HS-5 (cell line): ENCODE results near the gene CALHM5.

Source experiments
- DNase-seq: peaks from one replicate; pipeline ENCODE4 v3.0.0-alpha.2; 2012; ENCODE audit warnings: low read depth

The CALHM5 gene

DNA sequence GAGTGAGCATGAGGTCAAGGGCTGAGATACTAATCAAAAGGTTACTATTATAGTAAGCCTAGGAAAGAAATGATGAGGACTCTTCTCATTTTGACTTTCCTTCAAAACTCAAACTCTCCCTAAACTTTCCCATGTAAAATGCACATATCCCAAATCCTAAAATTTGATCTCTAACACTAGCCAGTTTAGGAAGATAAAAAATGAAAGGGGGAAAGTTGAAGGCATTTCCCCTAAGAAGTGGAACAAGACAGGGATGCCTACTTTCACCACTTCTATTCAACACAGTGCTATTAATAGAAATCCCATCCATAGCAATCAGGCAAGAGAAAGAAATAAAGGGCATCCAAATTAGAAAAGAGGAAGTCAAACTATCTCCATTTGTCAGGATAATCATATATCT lies 2.9 kb upstream of the CALHM5 start:
- DNase-seq: no peak

DNA sequence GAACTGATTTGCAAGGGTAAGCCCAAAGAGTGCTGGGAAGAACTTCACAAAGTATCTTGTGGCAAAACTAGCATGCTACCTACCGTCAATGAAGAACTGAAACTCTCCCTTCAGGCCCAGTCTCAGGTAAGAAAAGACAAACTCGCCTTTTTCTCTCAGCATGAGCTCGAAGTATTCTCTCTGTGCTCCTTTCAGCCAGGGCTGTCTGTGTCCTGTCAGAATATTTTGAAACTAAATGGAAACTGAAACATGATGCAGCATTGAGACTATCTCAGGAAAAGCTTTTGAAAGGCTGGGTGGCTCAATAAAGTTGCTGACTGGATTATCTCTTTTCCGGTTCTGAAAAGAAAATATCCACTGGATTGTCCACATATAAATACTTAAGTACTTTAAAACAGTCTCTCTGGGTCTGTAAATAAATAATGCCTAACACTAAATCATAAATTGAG lies 696 bp downstream of the CALHM5 start:
- DNase-seq: no peak

DNA sequence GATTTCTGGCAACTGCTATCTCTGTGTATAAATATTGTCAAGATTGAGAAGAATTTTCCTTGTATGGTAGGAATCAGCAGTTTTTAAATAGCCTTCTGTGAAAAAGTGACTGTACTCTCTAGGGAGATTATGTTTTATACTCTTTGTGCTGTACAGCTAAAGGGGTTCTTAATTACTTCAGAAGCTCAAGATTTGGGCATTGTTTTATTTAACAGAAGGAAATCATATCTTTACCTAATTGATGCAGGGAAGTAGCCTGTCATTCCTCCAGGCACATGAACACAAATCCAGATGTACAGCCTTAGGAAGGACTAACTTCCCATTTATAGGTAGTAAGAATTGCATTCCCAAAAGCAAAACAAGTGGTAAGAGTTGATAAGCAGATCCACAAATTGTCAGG lies 1.3 kb downstream of the CALHM5 start:
- no peak for DNase-seq

DNA sequence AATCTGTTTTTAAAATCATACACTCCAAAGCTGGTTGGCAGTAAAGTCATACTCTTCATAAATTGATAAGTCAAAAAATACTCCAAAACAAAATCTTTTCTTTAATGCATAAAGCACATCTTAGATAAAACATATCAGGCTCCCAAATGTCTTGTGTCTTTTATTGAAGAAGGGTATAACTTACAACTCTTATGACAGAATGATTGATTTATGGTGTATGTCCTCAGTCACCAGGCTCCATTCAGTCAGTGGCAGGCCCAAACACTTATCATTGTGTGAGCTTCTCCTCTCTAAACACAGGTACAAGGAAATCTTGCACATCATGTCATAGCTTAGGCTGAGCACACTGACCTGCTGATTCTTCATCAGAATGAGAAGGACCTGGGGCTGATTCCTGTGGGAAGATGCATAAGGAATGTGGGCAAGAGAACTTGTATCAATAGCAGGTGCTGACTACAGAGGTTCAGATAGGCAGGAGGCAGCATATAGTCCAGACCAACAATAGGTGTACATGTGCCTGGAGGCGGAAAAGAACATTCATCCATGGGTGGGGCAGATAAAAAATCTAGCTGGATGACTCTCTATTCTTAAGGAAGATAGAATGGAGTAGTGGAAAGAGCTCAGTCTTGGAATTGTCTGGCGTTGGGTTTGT lies 1.9 kb downstream of the CALHM5 start:
- DNase-seq: no peak

DNA sequence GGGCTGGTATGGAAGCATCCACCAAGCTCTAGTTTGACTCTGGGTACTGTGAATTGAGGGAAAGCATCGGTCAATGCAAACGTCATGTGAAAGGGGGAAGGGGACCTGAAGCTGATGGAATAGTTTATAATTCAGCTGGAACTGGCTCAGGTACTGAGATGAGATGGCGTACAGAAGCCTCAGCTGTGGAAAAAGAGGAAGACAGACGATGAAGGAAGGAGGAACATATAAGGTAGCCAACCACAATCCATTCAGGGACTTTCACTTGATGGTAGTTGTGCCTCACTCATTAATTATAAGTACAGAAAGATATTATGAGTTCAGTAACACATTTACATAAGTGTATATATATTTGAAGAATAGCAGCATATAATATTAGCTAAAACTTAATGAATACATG lies 2.7 kb downstream of the CALHM5 start:
- DNase-seq: no peak

DNA sequence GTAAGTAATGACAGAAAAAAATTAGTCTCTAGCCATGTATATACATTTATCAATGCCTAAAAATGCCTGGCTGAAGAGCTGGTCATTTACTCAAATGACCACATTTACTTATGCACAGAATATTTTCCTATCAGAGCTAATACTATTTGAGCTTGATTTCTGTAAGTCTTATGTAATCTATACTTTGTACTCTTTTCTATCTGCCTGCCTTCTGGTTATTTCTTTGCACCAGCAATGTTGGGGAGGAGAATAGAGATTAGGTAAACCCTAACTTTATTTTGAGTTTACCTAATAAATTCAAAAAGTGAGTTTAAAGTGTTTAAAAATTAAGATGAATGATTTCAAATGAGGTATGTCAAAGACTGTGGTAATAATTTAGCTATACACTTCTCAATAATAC lies 3.7 kb downstream of the CALHM5 start:
- DNase-seq: no peak

DNA sequence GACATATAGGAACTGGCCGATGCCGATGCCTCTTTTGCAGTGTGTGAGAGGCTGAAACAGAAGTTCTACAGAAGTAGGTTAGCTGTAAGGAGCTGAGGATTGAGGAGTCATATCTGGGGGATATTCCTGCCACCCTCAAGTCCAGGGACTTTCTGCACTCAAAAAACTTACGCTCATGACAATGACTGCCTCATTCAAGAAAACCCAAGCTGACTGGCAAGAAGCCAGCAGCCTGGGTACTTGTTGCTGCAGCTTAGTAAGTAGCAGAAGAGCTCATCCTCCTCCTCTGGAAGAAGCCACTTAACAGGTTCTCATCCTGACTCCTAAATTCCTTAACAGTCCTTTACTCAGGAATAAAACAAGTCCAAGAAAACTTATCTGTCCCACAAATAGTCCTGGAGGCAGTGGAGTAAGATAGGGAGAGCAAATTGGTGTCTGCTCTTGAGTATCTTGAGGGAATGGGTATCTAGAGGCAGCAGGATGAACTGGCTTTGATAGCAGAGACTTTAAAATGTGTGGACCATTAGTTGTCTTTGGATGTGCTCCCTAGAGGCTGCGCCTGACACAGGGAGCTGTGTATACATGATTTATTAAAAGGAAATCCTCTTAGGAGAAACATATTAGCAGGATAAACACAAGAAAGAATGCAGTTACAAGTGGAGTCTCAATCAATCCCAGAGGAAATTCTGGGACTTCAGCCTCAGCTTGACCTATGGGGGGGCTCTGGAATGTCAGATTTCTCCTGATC lies 7.4 kb downstream of the CALHM5 start:
- no peak for DNase-seq

DNA sequence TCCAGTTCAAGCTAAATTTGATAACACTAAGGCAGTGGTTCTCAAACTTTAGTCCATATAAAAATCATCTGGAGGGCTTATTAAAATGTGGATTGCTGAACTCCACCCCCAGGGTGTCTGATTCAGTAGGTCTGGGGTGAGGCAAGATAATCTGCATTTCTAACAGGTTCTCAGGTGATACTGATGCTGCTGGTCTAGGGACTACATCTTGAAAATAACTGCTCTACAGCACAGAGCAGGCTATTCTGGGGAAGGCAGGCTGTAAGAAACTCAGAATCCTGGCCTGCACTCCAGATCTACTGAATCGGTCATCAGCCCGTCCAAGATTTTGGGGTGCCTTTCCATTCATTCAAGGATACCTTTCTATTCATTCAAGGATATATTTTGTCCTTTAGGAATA lies 11.5 kb downstream of the CALHM5 start:
- no peak for DNase-seq

DNA sequence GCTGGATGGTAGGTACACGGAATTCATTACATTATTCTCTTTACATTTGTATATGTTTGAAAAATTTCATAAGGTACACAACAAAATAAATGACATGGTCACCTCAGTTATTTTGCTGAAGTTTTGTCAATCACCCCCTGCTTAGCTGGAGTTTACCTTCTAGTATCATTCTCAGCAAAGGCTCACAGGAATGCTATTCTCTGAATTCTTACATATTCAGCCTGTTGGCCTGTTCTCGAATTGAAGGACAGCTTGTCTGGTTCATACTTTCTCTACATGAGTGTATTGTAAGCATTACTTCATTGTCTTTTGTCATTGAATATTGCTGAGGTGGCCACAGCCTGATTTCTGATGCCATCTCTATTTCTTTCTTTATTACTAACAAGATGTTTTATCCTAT lies 12.8 kb downstream of the CALHM5 start:
- no peak for DNase-seq

DNA sequence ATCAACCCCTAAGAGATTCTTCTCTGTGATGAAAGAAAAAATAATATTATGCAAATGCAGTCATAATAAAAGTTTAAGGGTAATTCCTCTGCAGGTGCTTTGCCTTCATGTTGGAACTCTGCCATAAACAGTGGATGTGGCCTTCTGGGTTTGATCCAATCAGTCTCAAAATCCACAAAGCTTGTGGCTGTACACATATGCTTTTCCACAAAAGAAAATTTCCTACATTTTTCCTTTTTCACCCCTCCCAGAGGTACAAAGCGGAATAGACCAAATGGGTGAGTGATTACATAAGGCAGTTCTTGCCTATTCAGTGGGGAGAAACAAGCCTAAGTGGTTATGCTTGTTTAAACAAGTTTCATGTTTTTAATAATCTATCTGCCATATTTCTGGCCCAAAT lies 16.7 kb downstream of the CALHM5 start:
- no peak for DNase-seq

DNA sequence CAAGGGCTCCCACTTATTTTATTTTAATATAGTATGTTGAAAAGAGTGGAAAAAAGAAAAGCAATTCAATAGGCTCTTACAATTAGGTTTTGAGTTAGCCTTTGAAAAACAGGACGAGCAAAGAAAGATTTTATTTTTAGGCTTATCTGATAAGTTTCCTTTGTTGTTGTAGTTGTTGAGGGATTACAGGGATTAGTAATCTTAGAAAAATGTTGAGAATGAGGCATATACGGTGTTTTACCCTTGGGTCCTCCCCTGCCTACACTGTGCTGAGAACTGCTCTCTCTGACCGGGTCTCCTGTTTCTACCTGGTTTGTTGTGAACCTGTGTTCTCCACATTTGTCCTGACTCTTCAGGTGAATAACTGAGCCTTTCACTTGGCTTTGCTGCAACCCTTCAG lies 17.3 kb downstream of the CALHM5 start:
- no peak for DNase-seq

DNA sequence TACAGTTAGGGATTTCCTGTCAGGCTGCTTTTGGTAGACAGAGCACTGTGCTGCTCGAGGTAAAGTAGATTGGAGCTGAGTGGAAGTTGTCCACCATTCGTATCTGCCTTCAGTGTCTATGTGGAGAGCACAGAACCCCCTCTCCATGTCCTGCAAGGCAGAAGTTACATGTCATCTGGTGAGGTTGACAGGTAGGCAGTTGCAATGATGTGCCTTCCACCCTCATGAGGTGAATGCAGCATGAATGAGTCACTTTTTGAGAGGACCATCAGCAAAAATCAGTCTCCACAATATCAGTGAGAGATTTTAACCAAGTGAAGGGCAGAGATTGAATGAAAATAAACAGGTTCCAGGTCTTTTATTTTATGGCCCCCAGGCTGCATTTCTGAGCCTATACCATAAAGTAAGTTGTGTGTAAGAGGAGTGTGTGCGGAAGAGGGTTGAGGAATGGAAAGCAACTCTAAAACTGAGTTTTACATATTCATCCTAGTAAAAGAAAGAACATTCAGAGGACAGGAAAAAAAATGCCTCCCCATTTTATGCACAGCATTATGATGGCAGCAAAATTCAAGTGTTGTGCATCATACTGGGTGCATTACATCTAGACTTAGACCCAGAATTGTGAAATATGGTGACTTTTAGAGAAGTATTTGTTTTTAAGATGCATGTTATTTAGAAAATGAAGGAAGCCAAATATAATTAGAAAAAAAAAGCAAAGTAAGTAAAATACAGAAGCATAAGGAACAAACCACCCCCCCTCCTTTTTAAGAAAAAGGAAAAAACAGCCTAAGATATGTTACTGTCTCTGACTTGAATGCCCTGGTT lies 18.2 kb downstream of the CALHM5 start:
- no peak for DNase-seq

DNA sequence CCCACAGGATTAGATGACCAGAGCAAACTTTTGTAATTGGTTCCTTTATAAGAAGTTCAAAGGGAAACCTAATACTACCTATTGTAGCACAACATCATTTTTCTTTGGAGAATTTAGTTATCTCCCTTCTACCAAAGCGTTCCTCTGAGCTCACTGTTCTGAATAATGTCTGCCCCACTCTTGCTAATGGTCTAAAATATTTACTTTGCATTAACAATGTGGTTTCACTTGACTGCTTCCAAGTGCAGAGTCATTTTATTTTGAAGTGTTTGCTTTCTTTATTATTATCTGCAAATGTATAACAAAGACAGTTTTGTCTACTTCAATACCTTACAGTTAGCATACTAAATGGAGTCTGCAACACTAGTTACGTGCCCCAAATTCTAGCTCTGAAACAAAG lies 19.0 kb downstream of the CALHM5 start:
- DNase-seq: no peak

DNA sequence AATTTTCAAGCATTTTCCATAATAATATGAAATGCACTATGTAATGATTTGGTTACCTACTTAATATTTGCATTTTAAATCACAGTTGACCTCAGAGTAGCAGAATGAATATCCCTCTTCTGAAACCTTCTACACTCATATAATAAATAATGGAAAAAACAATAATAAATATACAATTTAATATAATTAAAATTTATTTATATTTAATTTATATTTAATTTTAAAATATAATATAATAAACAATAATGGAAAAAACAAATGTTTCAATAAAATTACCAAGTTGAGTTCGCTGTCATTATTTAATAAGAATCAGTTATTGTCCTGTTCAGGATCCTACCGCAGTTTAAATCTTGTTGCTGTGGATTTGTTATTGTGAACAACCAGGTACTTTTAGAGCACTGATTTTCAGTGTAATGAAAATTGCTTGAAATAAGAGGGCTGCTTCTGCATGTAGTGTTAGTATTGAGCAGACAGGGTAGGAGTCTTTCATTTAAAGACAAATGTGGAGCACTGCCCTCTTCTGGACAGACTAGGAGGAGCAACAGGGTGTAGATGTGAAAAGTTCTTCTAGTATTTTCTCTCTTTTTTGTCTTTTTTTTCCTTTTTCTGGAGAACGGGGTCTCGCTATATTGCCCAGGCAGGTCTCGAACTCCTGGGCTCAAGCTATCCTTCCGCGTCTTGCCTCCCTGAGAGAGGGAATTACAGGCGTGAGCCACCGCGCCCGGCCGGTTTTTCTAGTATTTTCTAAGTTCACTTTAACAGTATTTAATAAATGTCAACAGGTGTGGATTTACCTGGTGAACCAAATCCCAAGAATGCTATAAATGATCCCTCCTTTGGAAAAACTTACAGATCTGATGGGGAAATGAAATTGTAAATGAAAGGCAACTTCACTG lies 20.5 kb downstream of the CALHM5 start:
- no peak for DNase-seq

DNA sequence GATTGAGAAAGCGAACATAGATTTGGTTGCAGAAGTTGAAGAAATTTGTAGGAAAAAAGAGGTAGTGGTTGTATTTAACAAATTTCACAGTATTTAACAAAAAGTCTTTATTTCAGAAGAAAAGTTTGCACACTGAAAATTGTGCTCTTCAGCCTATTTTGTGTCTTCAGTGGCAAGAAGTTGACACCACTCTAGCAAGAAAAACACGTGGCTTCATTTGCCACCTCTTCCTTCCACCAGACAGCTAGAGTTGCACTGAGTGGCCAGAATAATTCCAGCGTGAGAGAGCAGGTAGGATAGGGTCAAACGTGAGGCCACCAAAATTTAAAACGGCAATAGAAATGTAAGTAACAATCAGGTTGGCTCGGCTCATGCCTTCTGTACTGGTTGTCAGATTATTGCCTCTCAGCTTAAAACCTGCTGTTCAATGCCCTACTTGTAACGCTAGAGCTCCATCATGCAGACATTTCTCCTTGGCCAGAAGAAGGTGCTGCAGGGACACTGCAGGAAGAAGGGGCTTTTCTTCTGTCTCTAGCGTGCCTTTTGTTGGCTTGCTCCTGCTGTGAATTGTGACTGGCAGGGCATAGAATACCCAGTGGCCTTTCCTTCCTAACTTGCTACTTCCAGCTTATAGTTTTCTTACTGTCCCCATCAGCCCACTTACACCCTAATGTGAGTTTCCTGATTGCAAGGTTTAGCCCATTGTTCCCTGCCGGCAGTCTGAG lies 22.0 kb downstream of the CALHM5 start:
- DNase-seq: no peak

DNA sequence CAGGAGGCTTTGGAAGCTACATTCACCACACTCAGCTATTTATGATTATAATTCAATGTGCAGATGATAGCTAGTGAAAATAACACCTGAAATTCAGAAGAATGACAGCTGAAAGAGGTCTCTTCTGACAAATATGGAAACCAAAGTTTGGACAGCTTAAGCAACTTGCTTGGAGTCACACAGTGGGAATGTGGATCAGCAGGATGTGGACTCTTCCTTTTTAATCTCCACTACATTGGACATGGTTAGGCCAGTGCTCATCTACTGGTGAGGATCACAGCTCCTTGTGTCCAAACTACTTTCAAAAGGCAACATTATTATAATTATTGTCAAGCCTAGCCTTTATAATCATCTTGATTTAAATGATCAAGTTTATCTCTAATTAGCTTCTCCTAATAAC lies 23.7 kb downstream of the CALHM5 start:
- DNase-seq: no peak

DNA sequence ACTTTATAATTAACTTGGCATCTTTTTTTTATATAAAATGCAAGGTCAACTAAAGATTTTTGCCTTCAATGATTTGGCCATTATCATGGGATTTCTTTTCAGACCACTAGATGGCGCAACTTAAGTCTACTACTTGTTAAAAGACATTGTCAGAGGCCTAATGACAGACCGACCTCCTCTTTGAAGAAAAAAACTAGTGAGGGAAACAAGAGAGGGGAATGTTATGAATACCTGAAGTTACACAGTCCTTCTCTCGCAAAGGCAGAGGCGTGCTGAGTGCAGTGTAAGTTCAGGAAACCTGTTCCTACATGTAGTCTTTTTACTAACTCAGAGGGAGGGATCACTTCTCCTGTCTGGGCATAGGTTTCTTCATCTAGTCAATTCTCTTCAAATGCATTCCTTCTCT lies 24.8 kb downstream of the CALHM5 start:
- no peak for DNase-seq

DNA sequence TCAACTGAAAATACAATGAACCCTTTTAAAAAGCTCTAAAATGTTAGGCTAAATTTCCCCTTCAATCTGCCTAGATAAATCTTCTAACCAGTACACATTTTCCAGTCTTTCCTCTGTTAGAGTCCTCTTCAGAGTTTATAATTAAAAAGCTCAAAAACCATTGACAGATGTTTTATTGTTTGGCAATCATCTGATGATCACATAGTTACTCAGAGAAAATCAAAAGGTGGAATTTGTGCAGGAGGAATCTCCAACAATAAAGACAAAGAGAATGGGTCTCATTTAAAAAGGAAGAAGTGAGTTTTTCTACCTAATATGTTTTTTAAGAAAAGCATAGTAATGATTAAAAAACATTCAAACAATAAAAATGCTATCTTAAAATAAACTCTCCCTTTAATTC lies 31.0 kb downstream of the CALHM5 start:
- no peak for DNase-seq

DNA sequence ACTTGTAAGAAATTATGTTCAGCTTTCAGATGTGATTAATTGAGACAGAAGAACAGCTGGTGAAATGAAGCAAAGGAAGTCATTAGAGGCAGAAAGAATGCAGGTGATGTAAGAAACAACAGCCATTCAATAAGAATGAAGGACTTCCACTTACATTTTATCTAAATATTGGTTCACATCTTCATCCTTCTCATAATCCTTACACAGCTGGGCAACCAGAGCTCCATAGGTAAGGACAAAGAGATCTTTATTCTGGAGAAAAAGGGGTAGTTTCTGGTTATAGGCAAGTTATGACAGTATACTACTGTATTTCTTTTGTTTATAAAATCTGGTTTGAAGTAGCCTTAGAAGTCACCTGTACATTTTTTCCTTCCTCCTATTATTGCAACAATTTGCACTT lies 31.7 kb downstream of the CALHM5 start:
- DNase-seq: no peak

DNA sequence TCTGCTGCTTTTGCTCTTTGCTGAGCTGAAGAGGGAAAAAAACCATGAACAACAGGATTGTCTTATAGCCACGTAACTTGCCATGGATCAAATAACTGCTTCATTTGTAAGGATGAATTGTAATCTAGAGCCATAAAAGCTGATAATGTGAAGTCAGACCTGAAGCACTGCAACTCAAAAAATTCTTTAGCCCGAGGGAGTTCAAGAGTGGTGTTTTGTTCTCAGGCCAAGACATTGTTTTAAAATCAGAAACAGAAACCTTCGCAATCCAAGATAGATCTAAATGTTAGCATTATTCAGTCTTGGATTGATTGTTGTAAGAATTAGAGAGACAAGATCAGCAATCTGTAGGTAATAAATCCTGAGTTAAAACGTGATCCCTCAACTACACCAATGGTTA lies 34.2 kb downstream of the CALHM5 start, which contains the start of gene TRAPPC3L:
Gene TRAPPC3L (minus strand): TSS at position 34 of the 400 bp plus-strand sequence. CDS start 170 bp downstream, outside the sequence.
- DNase-seq: no peak

DNA sequence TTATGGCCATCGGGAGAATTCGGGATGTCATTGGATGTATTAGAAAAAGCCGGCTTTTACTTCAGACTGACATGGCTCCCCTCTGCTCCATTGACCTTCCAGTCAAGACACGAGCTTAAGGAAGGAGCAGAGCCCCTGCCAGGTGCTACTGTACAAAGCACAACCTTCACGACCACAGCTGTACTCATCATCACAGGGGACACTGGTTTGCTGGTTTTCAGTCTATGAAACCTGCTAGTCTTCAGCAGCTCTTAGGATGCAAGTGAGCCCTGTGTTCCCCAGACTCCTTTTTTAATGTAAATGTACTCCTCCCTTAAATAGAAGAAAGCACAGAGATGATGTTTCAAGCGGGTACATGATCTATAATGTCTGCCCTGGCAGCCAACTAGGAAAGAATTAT lies 35.9 kb downstream of the CALHM5 start:
- no peak for DNase-seq
